ACHN (cell line): ENCODE data around the gene MZB1.
"Not testable (repeated sequence)": the region's sequence is repeated elsewhere in the genome, so short reads cannot be mapped to it uniquely, and the experiment has no call there.

Experiments
- DNase-seq: peaks from one replicate; pipeline ENCODE4 v3.0.0-alpha.2; 2015
- in situ Hi-C: cut with HindIII; loops from 2 replicates; pipeline ENCODE4 v1.10.0; 2017; ENCODE audit warnings: low sequenced_read_pairs, low pct_ligation_motif_present, low pct_unique_long_range_greater_than_20kb

Gene MZB1

GRCh38 chr5:139381837-139382761 lies 7.6 kb downstream of the MZB1 start:
- no peak for DNase-seq
- in situ Hi-C loops: no loop called here

- DNase-seq: no peak
- in situ Hi-C loops: no loop called here
These were observed 9.9 kb downstream of the MZB1 start for GRCh38 chr5:139379626-139380449.

- no peak for DNase-seq
- in situ Hi-C loops: no loop called here
These were observed 10.8 kb downstream of the MZB1 start for GRCh38 chr5:139378941-139379361.

GRCh38 chr5:139378101-139378825 lies 11.4 kb downstream of the MZB1 start:
- in situ Hi-C loops: no loop called here
- DNase-seq: no peak

GRCh38 chr5:139377226-139377625 lies 12.5 kb downstream of the MZB1 start:
- in situ Hi-C loops: no loop called here
- DNase-seq: no peak

- in situ Hi-C loops: no loop called here
- no peak for DNase-seq
These were observed 13.3 kb downstream of the MZB1 start for GRCh38 chr5:139376364-139376763.

GRCh38 chr5:139374909-139375308 lies 14.8 kb downstream of the MZB1 start:
- DNase-seq: no peak
- in situ Hi-C loops: no loop called here

- no peak for DNase-seq
- in situ Hi-C loops: no loop called here
These were observed 18.0 kb downstream of the MZB1 start for GRCh38 chr5:139371482-139372435.

- DNase-seq: no peak
- in situ Hi-C loops: no loop called here
These were observed 20.5 kb downstream of the MZB1 start for GRCh38 chr5:139369181-139369580.

GRCh38 chr5:139368613-139369012 lies 21.1 kb downstream of the MZB1 start:
- in situ Hi-C loops: no loop called here
- DNase-seq: peak; percentile 7

- no peak for DNase-seq
- in situ Hi-C loops: no loop called here
These were observed 25.2 kb downstream of the MZB1 start for GRCh38 chr5:139364466-139364865.

GRCh38 chr5:139363937-139364336 lies 25.8 kb downstream of the MZB1 start:
- in situ Hi-C loops: no loop called here
- no peak for DNase-seq

- in situ Hi-C loops: no loop called here
- no peak for DNase-seq
These were observed 27.8 kb downstream of the MZB1 start for GRCh38 chr5:139361835-139362429.

GRCh38 chr5:139360384-139360783 lies 29.3 kb downstream of the MZB1 start:
- no peak for DNase-seq
- in situ Hi-C loops: no loop called here

GRCh38 chr5:139358064-139358463 lies 31.6 kb downstream of the MZB1 start:
- in situ Hi-C loops: no loop called here

GRCh38 chr5:139355900-139356299 lies 33.8 kb downstream of the MZB1 start:
- in situ Hi-C loops, DNase-seq: not testable (repeated sequence)

More at GRCh38 chr5:139358064-139358463, 31.6 kb downstream of the MZB1 start:
- no peak for DNase-seq

- in situ Hi-C loops: no loop called here
These were observed 35.5 kb downstream of the MZB1 start for GRCh38 chr5:139354186-139354585.

More at GRCh38 chr5:139354186-139354585, 35.5 kb downstream of the MZB1 start:
- DNase-seq: no peak
